NAMALWA (cell line): ENCODE results near the gene LPIN3.

ENCODE experiments used
- DNase-seq: peaks from one replicate; pipeline ENCODE4 v3.0.0-alpha.2; 2015; ENCODE audit warnings: low spot score

Gene LPIN3

GRCh38 chr20:41320441-41320840 lies 20.2 kb upstream of the LPIN3 start:
- no peak for DNase-seq

DNA sequence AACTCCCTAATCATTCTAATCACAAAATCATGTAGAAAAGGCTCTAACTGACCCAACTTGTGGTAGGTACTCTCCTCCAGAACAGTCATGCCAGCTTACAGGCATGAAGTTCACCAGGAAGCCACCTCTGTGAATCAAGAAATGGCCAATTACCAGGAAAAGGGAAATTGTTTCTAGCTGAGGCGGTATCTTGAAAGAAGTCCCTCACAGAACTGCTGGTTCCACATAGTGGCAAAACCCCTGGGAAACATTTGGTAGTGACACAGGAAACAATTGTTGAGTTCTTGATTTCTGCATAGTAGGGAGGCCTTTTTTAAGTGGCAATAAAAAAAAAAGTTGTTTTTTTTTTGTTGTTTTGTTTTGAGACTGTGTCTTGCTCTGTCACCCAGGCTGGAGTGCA lies 19.6 kb upstream of the LPIN3 start:
- no peak for DNase-seq

DNA sequence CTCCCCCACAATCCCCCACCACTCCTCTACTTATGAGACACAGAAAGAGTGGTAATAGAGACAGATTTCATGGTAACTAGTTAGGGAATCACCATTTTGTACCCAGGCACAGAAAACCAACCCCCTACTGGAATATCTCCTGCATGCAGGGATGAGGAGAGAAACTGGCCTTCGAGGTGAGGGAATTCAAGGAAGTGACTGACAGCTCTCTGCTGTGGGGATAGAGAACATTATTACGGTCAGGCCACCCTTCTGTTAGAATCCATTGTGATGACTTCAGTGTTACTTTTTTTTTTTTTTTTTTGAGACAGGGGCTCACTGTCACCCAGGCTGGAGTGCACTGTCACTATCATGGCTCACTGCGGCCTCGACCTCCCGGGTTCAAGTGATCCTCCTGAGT lies 13.4 kb upstream of the LPIN3 start:
- no peak for DNase-seq

DNA sequence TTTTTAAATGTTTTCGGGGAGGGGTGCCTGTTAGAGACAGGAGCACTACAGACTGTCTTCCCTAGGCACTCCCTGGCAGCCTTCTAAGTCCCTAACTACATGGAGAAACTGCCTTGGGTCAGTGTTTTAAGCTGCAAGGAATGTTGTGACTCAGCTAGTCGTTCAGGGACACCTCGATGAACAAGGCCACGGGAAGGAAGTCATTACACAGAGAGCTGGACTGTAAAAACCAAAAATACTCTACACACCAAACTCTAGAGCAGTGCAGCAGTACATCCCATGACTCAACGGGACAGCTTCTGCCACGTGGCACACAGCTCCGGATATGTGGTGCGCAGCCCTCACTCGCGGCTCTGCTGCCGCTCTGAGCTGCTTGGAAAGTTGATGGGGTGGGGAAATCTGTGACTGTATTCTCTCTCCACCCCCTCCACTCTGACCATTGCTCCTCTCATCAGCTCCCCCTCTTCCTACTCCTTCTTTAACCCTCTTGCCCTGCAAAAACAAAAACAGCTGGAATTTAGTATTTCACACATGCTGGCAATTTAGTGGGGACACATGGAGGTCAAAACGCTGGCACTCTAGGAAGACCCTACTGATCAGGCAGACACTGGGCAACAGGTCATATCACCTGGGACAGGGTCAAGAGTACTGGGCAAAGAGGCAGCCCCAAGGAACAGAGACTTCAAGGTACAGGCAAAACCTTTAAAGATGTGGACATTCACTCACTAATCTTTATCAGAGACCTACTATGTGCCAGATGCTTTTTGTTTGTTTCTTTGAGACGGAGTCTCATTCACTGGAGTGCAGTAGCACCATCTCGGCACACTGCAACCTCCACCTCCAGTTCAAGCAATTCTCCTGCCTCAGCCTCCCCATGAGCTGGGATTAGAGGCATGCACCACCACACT lies 10.9 kb upstream of the LPIN3 start:
- no peak for DNase-seq

- DNase-seq, result no peak
Measured at GRCh38 chr20:41330343-41330720, 10.3 kb upstream of the LPIN3 start.

DNA sequence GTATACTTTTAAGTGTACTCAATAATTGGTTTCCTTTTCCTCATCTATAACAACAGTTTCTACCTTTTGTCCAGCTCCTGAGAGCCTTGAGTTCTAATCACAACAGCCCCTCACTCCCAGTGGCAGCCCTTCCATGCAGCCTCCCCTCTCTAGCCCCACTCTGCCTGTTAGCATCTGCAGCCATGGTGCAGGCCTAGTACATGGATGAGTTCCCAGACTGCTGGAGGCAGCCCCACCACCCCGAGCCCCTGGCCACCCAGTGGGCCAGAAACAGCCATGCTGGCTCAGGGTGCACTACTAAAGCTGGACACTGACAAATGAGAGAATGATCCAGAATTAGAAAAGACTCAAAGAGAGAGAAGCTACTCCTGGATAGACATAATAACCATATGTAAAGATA lies 9.7 kb upstream of the LPIN3 start:
- no peak for DNase-seq

GRCh38 chr20:41331731-41332130 lies 8.9 kb upstream of the LPIN3 start:
- no peak for DNase-seq

DNA sequence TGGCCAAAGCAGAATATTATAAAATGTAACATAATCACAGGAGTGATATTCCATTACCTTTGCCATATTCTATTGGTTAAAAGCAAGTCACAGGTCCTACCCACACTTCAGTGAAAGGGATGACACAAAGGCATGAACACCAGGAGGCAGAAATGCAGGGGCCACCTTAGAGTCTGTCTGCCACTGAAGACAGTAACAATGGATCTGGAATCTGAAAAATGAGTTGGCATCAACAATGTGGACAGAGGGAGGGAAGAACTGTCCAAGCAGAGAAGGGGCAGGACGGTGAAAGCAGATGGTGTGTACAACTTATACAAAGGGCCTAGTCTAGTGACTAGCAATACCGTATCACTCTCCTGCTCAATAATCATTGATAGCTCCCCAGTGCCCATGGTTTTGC lies 6.6 kb upstream of the LPIN3 start:
- DNase-seq, result no peak

DNA sequence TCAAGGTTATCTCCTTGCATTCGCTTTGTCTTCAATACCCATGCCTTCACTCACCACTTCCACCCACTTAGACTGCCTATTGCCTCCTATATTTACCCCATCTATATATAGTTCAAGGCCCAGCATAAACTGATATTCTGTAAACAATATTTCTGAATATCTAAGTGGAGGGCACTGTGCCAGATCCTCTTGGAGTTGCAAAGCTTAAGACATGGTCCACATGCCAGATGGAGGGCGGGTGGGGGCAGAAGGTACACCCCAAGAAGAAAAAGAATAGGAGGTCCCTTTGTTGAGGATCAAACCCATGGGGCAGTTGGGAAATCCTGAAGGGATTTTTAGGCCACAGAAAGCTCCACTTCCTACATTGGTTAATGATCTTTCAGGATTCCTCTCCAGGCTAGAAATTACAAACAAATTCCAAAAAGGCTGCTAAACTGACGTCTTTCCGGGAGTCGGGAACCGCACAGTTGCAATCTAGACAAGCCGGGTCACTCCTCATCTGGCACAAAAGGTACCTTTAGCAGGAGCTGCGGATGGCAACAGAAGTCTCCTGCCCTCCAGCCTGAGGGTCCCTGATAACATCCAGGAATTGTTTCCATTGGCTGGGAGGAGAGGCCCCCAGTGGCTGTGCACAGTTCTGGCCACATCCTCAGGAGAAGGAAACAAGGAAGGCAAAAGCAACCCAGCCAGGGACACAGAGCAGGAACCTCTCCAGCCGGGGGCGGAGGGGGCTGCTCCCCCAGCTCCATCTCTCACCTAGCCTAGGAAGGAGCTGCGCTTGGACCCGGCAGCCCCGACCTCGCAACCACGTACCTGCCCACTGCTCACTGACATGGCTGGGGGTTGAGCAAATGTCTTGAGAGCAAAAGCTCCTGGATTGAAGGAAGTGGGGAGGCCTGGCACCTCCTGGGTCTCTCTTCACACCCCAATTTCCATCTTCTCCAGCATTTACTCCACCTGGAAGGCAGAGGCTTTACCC lies 5.9 kb upstream of the LPIN3 start:
- DNase-seq, result no peak

- DNase-seq, result no peak
Measured at GRCh38 chr20:41335591-41335990, 5.0 kb upstream of the LPIN3 start.

DNA sequence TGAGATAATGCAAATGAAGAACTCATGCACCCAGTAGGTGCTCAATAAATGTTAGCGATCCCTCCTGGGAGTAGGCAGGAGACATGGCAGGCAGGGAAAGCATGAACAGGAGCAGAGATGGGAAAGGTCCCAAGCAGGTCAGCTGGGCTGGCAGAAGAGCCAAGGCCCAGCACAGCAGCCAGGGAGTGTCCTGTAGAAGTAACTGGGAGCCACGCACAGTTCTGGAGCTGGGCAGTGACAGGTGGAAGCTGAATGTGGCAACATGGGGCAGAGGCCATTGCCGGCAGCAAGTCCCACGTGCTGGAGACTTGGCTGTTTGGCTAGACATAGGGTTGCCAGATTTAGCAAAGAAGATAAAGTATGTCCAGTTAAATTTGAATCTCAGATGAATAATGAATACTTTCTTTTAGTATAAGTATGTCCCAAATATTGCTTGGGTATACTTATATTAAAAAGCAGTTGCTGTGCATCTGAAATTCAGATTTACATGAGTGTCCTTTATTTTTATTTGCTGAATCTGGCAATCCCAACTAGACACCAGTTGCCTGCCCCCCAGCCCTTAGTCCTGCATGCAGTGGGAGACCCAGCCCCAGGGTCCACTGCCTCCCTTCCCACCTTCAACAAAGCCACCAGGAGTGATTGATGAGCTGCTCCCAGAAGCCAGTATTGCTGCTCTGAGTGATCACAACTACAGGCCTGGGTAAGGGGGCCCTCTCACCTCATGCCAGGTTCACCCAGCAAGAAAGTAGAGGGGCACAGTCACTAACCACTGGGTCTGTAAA lies 3.7 kb upstream of the LPIN3 start:
- DNase-seq, result no peak

GRCh38 chr20:41339957-41340326 lies 679 bp upstream of the LPIN3 start:
- DNase-seq, result peak; percentile 75

GRCh38 chr20:41342474-41343464 lies 2.1 kb downstream of the LPIN3 start:
- no peak for DNase-seq

GRCh38 chr20:41344477-41344876 lies 3.9 kb downstream of the LPIN3 start:
- no peak for DNase-seq

DNA sequence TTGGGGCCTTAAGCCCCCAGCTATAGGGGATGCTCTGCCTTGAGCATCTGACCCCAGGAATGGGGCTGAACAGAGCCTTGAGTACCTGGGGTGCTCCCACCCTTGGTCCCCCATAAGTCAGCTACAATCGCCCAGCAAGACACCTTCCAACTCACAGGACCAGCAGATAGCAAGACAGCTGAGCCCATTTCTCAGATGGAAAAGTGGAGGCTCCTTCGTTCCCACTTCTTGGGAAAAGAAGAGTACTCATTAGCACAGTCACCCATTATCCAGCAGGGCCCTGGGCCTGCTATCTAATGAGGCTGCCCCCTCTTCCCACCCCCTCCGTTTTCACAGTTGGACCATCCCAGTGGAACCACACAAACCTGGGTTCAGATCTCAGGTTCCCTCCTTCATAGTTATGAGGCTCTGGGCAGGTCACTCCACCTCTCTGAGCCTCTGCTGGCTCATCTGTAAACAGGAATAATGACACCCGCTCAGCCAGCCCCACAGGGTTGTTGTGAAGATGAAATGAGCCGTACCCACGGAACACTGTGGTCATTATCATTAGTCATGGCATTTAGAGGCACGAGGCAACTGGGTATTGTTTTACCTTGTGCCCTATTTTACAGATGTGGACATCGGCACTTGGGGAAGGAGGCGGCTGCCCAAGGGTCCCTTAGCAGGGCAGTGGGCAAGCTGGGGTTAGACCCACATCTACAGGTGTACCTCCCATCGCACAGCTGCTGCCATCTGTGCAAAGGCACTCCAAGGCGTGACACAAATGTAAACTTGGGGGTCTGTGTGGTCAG lies 4.5 kb downstream of the LPIN3 start:
- DNase-seq, result no peak

GRCh38 chr20:41345729-41346067 lies 5.1 kb downstream of the LPIN3 start:
- DNase-seq, result no peak

- no peak for DNase-seq
Measured at GRCh38 chr20:41347523-41348429, 7.2 kb downstream of the LPIN3 start.

GRCh38 chr20:41348430-41349172 lies 8.0 kb downstream of the LPIN3 start:
- no peak for DNase-seq
